ENCODE measurements around the gene SSR2.
A peak's percentile ranks its signal among the peaks of the same experiment; 100 is the strongest.

SSR2 gene

DNA sequence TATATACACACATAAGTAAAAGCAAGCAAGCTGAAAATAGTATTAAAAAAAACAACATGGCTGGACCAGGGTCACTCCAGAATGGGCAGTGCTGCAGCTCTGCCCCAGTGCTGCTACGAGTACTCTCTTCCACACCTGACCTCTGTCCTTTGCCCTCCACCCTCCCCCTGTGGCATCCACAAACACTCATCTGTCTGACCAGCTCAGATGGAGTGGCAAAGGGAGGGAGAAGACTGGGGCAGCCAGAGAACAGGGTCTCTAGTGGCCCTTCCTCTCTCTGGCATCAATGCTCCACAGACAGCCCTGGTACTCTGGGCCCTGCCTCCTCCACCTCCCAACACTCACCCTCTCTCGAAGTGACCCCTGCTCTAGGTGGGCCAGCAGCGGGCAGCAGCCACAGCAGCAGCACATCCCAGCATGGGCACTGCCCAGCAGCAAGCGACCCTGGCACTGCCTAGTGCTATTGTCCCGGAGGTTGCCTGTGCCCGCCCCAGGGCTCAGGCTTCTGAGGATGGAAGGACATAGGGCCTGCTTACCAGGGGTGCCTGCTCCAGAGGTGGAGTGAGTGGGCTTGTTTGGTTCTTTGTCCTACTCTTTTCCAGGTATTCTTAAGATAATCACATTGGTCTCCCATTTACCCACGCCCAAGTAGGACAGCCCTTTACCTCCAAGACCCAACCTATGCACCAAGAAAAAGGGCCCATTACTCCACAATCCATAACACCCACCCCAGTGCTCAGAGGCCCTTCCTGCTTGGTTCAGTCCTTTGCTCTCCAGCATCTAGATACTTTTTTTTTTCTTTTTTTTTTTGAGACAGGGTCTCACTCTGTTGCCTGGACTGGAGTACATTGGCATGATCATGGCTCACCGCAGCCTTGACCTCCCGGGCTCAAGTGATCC is 48.6 kb downstream of the SSR2 start:
- no peak for DNase-seq

GRCh38 chr1:155970531-155971167 is 50.1 kb downstream of the SSR2 start:
- DNase-seq = peak; percentile 48

GRCh38 chr1:155969377-155969791 is 51.4 kb downstream of the SSR2 start:
- DNase-seq = no peak

GRCh38 chr1:155968670-155969069 is 52.1 kb downstream of the SSR2 start:
- no peak for DNase-seq

- no peak for DNase-seq
Measured at GRCh38 chr1:155968051-155968400, 52.7 kb downstream of the SSR2 start.

- DNase-seq = no peak
Measured at GRCh38 chr1:155967341-155968050, 53.3 kb downstream of the SSR2 start.

- DNase-seq = no peak
Measured at GRCh38 chr1:155966750-155967149, 54.0 kb downstream of the SSR2 start.

- DNase-seq = no peak
Measured at GRCh38 chr1:155966135-155966534, 54.6 kb downstream of the SSR2 start.

- no peak for DNase-seq
Measured at GRCh38 chr1:155964193-155964592, 56.6 kb downstream of the SSR2 start.

GRCh38 chr1:155962599-155963211 is 58.0 kb downstream of the SSR2 start:
- DNase-seq = no peak

DNA sequence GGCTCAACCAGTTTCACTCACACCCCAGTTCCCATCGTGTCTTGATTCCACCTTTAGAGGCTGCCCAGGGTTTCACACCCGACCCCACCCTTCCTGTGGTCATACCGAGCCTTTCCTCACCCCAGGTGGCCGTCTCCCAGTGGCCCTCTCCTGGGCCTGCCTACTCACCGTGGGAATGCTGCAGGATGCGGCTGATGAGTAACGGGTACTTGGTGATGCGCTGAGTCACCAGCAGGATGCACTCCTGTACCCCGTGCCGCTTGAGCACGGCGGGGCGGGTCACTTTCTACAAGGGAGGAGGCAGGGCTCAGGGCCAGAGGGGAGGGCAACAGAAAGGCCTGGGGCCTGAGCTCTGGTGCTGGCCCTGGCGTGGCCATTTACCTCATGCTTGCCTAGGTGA is 58.8 kb downstream of the SSR2 start:
- no peak for DNase-seq

DNA sequence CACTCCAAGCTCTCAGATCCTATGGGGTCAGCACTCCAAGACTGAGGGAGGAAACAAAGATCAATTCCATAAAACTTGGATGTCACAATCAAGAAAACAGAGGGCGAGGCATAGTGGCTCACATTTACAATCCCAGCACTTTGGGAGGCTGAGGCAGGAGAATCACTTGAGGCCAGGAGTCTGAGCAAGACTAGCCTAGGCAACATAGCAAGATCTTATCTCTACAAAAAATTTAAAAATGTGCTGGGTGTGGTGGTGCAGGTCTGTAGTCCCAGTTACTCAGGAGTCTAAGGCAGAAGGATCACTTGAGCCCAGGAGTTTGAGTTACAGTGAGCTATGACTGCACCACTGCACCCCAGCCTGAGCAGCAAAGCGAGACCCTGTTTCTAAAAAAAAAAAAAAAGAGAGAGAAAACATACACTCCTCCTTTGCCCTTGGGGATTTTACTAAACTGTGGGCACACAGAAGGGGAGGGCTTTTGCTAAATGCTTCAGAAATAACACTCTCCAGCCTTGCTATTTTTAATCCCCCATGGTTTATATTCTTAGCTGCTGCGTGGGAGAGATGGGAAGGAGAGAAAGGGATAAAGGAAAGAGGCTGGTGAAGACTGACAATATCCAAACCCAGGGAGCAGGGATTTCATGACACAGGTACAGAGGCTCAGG is 60.5 kb downstream of the SSR2 start:
- no peak for DNase-seq

Data from stimulated activated CD4-positive, alpha-beta T cell treated with anti-CD3 and anti-CD28 coated beads, Interleukin-1b, Interleukin-23, amount 100 ng/mL, for 48 hours (primary cell).